Measurements from ENCODE around the gene CCL11.

CCL11 gene

GRCh38 chr17:34257299-34257985 is 28.1 kb upstream of the CCL11 start:
- no peak for DNase-seq (ENCODE audit: low read depth, low spot score)

- DNase-seq (ENCODE audit: low read depth, low spot score) = no peak
Observed at GRCh38 chr17:34257986-34258326, 27.6 kb upstream of the CCL11 start.

- no peak for DNase-seq (ENCODE audit: low read depth, low spot score)
Observed at GRCh38 chr17:34259146-34259545, 26.4 kb upstream of the CCL11 start.

- DNase-seq (ENCODE audit: low read depth, low spot score) = no peak
Observed at GRCh38 chr17:34260861-34261260, 24.7 kb upstream of the CCL11 start.

- no peak for DNase-seq (ENCODE audit: low read depth, low spot score)
Observed at GRCh38 chr17:34261568-34262337, 23.8 kb upstream of the CCL11 start.

GRCh38 chr17:34265711-34266110 is 19.8 kb upstream of the CCL11 start:
- DNase-seq (ENCODE audit: low read depth, low spot score) = no peak

GRCh38 chr17:34269969-34270368 is 15.6 kb upstream of the CCL11 start, which contains the start of gene CCL7:
CCL7 (plus strand) TSS chr17:34270221; CDS start chr17:34270291, 70 bp downstream.
- no peak for DNase-seq (ENCODE audit: low read depth, low spot score)

GRCh38 chr17:34275881-34276280 is 9.7 kb upstream of the CCL11 start:
- DNase-seq (ENCODE audit: low read depth, low spot score) = no peak

- DNase-seq (ENCODE audit: low read depth, low spot score) = no peak
Observed at GRCh38 chr17:34276826-34277225, 8.7 kb upstream of the CCL11 start.

- no peak for DNase-seq (ENCODE audit: low read depth, low spot score)
Observed at GRCh38 chr17:34283571-34283970, 2.0 kb upstream of the CCL11 start.

GRCh38 chr17:34287875-34288274 is 2.3 kb downstream of the CCL11 start:
- DNase-seq (ENCODE audit: low read depth, low spot score) = no peak

- DNase-seq (ENCODE audit: low read depth, low spot score) = no peak
Observed at GRCh38 chr17:34290586-34290985, 5.0 kb downstream of the CCL11 start.

GRCh38 chr17:34291721-34292348 is 6.3 kb downstream of the CCL11 start:
- DNase-seq (ENCODE audit: low read depth, low spot score) = no peak

GRCh38 chr17:34299027-34299426 is 13.5 kb downstream of the CCL11 start:
- no peak for DNase-seq (ENCODE audit: low read depth, low spot score)

- DNase-seq (ENCODE audit: low read depth, low spot score) = no peak
Observed at GRCh38 chr17:34299956-34300577, 14.5 kb downstream of the CCL11 start.

GRCh38 chr17:34300652-34301370 is 15.3 kb downstream of the CCL11 start:
- no peak for DNase-seq (ENCODE audit: low read depth, low spot score)

GRCh38 chr17:34301986-34302385 is 16.4 kb downstream of the CCL11 start:
- DNase-seq (ENCODE audit: low read depth, low spot score) = no peak

GRCh38 chr17:34302636-34303035 is 17.1 kb downstream of the CCL11 start:
- DNase-seq (ENCODE audit: low read depth, low spot score) = no peak

GRCh38 chr17:34303606-34304005 is 18.1 kb downstream of the CCL11 start:
- DNase-seq (ENCODE audit: low read depth, low spot score) = no peak

- no peak for DNase-seq (ENCODE audit: low read depth, low spot score)
Observed at GRCh38 chr17:34305061-34305460, 19.5 kb downstream of the CCL11 start.

- DNase-seq (ENCODE audit: low read depth, low spot score) = no peak
Observed at GRCh38 chr17:34305606-34306005, 20.1 kb downstream of the CCL11 start.

GRCh38 chr17:34306466-34306865 is 20.9 kb downstream of the CCL11 start:
- no peak for DNase-seq (ENCODE audit: low read depth, low spot score)
